RCC 7860 (cell line): ENCODE results near the gene DOCK1.

Experiments used
- DNase-seq: peaks from one replicate; pipeline ENCODE4 v3.0.0-alpha.2; 2015; ENCODE audit warnings: low spot score
- FAIRE-seq: peaks from 2 replicates; lab custom pipeline; 2012; peaks lifted over from hg19 to GRCh38; lab: Jason Lieb, UNC

The DOCK1 gene

GRCh38 chr10:127125331-127125730, 220.1 kb downstream of the DOCK1 start:
- DNase-seq (no peak), FAIRE-seq (no peak)

DNA sequence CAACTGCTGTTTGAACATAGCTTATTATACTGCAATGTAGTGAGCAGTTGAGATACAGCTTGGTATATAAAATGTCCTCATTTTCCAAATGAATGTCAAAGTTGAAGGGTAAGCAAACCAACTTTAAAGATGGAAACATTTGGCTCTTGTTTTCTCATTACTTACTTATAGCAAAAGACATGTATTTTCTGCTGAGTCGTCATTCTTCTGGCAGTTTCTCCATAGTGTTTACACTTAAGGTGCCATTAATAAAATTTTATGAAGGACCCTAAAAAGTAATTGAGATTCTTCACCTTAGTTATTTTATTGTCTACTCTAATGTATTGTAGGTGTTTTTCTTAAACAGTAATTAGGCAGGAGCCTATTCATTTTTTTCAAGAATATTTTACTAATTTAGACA, 222.6 kb downstream of the DOCK1 start:
- DNase-seq (no peak), FAIRE-seq (no peak)

- DNase-seq (no peak), FAIRE-seq (no peak)
Observed at GRCh38 chr10:127129104-127129503, 223.9 kb downstream of the DOCK1 start.

DNA sequence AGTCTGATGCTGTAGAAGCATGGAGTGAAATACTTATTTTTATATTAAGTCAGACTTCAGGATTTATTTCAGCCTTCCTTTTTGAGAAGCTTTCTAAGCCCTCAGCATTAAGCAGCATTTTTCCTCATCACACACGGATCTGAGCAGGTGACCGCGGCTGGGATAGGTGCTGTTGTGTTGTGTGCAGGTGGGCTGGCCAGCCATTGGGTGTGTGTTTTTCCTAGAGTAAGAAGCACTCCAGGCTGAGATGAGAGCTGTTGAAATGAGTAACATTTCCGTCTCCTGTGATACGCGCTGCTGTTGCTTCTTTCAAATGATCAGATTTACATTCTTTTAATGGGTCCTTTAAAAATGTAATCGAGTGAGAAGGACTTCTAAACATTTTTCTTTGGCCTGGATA, 227.2 kb downstream of the DOCK1 start:
- DNase-seq (no peak), FAIRE-seq (no peak)

DNA sequence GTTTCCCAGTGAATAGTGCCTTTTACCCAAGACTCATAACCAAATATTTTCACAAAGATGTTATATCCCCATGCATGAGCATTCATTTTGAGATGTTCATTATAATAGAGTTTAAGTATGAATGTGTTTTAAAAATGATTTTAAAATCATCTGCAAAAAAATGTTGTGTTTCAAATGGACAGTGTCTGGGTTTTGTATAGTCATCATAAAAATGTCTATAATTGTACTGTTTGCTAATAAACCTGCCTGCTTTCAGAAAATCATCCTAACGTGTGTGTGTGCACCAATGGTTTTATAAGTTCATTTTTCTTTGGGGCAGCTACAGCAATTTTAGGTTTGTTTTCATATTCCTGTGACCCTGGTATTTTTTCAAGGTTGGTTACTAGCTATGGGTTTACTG, 228.0 kb downstream of the DOCK1 start:
- FAIRE-seq (no peak), DNase-seq (no peak)

DNA sequence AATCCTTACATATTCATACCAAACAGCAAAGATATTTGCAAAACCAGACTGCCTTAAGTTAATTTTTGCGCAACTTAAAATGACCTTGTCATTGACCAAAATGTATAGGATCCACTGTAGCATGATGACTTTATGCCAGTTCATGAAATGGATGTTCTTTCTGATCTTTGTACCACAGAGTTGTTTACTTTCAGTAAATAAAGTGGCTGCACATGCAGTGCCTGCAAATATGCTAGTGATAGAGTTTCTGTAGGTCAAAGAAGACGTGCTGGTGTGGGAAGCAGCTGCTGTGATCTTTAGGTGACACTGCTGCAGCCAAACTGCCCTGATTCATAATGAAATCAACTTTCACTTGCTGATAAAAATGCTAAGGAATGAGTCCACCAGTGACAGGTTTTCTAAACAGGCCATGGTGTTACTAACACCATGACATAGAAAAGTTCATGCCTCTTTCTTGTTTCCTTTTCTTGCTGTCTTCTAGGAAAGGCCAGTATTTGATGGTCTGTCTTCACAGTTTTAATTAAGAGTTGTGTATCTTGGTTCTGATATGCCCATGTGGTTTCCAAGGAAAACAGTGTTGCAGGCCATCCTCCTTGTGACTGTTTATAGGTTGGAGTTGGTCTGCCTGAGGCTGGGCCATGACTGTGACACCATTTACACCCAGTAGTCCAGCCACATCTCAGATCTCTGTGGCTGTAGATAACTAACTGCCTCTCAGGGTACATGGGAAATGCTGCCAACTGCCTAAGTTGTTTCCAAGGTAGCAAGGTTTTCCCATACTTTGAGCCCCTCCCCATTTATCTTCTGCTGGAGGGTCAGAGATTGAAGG, 228.7 kb downstream of the DOCK1 start:
- DNase-seq (no peak), FAIRE-seq (no peak)

- no peak for FAIRE-seq
- no peak for DNase-seq
Observed at GRCh38 chr10:127135844-127136577, 230.8 kb downstream of the DOCK1 start.

DNA sequence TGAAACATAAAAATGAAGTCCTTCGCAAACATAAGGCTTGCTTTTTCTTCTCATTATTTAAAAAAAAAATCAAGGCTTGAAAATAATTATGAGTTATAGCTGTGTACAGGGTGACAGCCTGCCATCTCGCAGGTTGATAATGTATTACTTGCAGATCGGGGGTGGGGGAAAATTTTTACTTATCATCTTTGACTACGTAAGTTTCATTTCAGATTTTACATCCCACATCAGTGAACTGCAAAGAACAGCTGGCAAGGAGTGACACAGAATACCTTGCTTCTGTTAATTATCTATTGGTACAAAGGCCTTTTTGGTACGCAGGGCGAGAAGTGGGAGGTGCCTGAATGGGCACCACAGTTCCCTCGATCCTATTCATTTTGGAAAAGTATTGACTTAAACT, 232.2 kb downstream of the DOCK1 start:
- DNase-seq (no peak), FAIRE-seq (no peak)

GRCh38 chr10:127142136-127142535, 236.9 kb downstream of the DOCK1 start:
- FAIRE-seq (no peak), DNase-seq (no peak)

- DNase-seq (no peak), FAIRE-seq (no peak)
Observed at GRCh38 chr10:127142856-127143255, 237.6 kb downstream of the DOCK1 start.

DNA sequence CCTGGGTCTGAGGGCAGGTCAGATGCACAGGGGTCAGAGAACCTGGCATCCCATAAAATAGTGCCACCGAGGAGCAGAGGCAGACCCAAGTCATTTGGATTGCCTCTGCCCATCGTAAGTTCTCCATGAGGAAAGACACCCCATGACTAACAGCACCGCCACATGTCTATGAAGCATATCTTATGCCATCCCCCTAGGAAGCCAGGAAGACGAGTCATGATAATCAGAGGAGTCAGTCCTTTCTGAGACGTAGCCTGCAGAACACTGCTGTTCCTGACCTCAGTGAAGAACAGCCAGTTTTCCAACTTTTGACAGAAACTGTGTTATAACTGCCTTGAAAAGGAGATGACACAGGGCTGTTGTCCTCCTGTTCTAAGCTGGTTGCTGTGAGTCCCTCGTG, 239.9 kb downstream of the DOCK1 start:
- peak; percentile 74 for FAIRE-seq

DNA sequence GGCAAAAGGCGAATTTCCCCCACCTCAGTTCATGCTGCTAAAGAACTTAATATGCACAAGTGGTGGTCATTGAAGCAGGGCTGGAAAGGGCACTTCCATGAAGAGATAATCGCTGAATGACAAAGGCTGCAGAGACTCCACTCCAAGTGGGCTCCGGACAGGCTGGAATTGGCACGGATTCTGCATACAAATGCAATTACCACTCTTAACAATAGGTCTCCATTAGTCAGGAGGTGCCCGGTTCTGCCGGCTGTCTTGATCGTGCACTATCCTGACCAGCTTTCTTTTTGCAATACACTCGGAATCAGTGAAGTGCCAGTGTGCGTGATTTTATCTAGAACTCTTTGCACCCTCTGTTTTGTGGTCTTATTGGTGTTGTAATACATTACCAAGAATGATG, 241.4 kb downstream of the DOCK1 start:
- DNase-seq (no peak), FAIRE-seq (no peak)

More for the DNA sequence above, 239.9 kb downstream of the DOCK1 start:
- peak; percentile 76 for DNase-seq

DNA sequence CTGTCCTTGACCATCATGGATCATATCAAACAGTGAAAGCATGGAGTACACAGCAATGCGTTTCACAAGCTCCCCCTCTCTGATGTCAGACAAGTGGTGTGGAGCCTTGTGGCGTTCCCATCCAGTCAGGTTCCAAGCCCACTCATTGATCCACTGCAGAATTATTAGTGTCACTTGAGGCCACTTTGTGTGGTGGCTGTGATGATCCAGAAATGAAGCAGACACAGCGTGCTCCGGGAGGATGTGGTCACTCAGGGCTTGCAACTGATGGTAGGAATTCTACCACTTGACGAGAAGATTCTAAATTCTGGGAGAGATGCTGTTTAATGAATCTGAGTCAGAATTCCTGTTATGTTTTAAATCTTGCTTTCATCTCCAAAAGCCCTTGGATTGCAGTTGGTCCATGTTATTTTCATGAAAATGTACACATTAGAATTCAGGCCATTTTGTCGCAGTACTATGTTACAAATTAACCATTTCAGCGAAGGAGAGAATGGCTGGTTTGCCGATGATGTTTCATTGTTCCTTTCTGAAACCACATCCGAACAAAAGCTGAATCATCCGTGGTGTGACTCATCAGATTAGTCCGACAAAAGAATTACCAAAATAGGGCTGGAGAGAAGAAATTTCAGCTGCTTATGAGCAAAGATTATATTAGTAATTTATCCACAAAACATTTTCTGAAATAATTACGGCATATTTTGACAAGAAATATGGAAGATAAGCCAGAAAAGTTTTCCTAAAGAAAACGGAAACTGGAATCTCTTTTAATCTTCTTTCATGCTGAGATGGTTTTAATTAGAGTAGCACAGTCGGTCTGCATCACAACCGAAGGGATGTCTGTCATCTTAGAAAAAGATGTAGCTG, 243.1 kb downstream of the DOCK1 start:
- DNase-seq: peak; percentile 89
- FAIRE-seq: peak; percentile 98

DNA sequence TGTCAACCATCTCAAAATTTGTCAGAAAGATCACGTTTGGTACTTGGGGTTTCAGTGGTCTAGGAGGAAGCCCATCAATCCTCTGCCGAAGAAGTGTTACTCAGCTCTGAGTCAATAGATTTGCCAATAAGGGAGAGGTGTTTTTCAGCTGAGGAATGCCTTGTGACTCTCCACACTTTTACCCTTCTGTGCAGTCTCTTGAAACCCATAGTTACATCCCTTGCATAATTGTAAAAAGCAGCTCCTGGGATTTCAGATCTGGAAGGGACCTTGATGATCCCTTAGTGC, 243.6 kb downstream of the DOCK1 start:
- FAIRE-seq (no peak), DNase-seq (peak; percentile 82)

DNA sequence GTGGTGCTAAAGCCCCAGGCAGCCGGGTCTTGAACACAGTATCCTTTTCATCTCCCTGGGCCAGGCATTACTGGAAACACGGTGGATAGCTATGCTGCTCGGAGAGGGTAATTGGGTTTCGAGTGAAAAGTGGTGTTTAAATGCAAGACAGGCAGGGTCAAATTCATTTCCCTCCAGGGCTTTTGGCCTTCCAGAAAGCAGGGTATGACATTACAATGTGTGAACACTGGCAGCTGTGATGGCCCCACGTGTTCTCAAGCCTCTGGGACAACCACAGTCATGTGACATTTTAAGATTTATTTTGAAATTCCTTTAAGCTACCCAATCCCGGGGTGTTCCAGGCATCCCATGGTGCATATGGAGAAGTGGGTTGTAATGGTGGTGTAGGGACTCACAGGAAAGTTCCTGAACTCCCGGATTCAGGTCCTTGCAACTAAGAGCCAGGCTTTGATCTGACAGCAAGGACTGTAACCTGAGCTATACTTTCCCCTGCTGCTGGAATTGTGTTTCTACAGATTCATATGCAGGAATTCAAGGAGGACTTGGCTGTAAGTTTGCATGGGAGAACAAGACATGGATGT, 244.4 kb downstream of the DOCK1 start:
- no peak for FAIRE-seq
- DNase-seq: no peak

GRCh38 chr10:127150136-127150535, 244.9 kb downstream of the DOCK1 start:
- FAIRE-seq (peak; percentile 94), DNase-seq (peak; percentile 95)

- DNase-seq (peak; percentile 95), FAIRE-seq (peak; percentile 96)
Observed at GRCh38 chr10:127151541-127151940, 246.3 kb downstream of the DOCK1 start.

DNA sequence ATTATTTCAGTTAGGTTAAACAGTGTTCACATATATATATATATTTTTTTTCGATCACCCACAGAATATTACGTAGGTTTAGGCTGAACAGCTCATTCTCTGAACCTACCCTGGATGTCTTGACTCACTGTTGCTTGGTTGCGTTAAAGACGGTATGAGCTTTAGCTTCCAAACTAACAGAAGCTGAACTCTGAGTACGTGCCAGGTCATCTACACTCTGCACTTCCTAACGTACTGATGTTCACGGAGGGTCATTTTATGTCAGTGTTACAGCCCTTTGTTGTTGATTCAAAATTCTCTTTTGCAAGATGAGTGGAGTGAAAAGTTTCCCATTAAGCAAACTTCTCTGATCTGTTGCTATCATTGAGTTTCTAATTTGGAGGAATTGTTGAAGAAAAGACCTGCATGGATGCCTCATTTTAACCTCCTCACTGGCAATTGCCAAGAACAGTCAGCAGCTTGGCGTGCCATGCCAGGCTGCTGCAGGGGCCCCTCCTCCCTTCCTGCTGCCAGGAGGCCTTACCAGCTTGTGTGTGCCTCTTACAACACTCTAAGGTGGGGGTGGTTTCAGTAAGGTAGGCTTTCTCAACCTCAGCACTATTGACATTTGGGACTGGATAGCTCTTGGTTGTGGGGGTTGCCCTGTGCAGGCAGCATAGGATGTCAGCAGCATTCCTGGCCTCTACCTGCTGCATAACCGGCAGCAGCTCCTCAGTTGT, 246.9 kb downstream of the DOCK1 start:
- no peak for FAIRE-seq
- DNase-seq: peak; percentile 78

DNA sequence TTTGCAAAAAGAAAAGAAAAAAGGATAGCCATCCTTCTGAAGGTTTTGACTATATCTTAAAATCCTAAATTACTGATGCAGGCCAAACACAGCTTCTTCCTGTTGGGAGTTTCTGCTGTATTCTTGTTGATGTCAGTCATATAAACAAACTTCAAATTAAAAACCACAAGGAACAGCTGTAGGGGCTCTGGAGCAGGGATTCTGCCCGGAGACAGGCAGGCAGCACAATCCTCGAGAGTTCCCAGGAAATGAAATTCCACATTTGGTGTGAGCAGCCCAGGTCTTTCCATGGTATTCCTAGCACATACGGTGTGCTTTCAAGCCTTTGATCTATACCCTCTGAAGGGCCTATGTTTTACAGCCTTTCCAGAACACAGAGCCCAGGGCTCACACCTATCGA, 248.0 kb downstream of the DOCK1 start:
- no peak for FAIRE-seq
- no peak for DNase-seq

- DNase-seq: no peak
- FAIRE-seq: no peak
Observed at GRCh38 chr10:127154831-127155620, 249.8 kb downstream of the DOCK1 start.
